DOHH2 (cell line): ENCODE data around the gene ZNF385B.

Experiments used
- CTCF ChIP-seq: fragments of 200-600 bp; sonication (generic); IDR thresholded peaks from one replicate; pipeline ENCODE4 v1.5.1; 2014; ENCODE audit warnings: antibody characterized with exemption, mild to moderate bottlenecking, low read depth, low read length; ENCODE audit not compliant: poor library complexity, severe bottlenecking
- EZH2phosphoT487 ChIP-seq: fragments of 200-600 bp; sonication (generic); IDR thresholded peaks from 2 replicates; pipeline ENCODE4 v1.6.1; 2017; ENCODE audit warnings: borderline replicate concordance, mild to moderate bottlenecking, antibody characterized with exemption, low read length, moderate library complexity, mixed read lengths

GRCh38 chr2:179877601-179878364 is 16.4 kb upstream of the ZNF385B start:
- TF ChIP-seq CTCF (no peak), EZH2phosphoT487 (no peak)
